ENCODE results near the gene NAT8L. TPM values are rescaled to one million over a fixed set of nuclear protein-coding genes. Genes with fewer than 3 reads are reported as not detected.

Gene NAT8L
- total RNA-seq, 2 donors from 2014 or later = 0.06 to 0.25 TPM

DNA sequence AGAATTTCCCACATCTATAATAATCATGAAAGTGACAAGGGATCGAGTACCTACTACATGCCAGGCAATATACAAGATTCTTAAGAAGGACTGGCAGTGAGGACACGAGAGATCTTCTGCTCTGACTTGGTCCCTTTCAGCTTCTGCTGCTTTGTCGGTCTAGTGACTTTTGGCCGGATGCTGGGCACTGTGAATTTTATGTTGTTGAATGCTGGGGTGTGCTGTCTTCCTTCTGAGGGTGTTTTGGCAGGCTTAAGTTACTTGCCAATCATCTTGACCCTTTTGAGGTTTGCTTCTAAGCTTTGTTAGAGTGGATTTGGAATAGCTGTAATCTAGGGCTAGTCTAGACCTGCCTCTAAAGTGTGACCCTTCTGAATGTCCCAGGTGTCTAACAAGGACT lies 23.5 kb downstream of the NAT8L start:
- DNase-seq = no peak
- no peak for ATAC-seq
- intact Hi-C loops (cut with DNase I, micrococcal nuclease) = no loop called here

DNA sequence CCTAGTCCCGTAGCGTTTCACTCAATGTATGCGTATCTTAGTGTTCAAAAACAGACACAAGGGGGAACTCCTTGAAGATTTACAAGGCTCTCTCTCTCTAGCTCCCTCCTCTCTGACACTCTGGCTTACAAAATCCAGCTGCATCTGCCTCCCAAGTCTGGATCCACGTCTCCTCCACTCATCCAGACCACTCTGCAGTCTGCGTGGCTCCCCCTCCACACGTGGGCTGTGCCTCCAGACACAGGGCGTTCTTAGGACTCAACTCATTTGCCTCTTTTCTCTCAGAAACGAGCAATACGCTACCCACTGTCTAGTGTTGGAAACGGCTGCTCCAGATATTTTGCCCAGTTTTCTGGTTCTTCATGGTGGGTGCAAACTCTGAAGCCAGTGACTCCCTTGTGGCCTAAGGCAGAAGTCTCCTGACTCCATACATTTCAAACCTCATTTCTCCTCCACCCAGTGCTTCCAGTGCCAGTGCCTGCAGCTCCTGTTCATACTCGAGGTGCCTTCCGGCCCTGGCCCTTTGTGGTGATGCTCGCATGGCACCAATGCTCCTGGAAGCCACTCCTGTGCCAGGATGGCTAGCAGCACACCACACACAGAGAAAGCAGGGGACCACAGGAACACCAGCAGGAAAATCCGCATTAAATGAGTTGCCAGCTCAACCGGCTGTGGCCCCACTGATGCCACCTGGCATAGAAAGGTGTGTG lies 24.1 kb downstream of the NAT8L start:
- no peak for DNase-seq
- intact Hi-C loops (cut with DNase I, micrococcal nuclease) = no loop called here
- no peak for ATAC-seq

- ATAC-seq (no peak), DNase-seq (no peak)
- intact Hi-C loops (cut with DNase I, micrococcal nuclease) = no loop called here
Measured at GRCh38 chr4:2083826-2084160, 24.7 kb downstream of the NAT8L start.

- no peak for DNase-seq
- ATAC-seq = no peak
- intact Hi-C loops (cut with DNase I, micrococcal nuclease) = no loop called here
Measured at GRCh38 chr4:2084316-2084715, 25.2 kb downstream of the NAT8L start.

DNA sequence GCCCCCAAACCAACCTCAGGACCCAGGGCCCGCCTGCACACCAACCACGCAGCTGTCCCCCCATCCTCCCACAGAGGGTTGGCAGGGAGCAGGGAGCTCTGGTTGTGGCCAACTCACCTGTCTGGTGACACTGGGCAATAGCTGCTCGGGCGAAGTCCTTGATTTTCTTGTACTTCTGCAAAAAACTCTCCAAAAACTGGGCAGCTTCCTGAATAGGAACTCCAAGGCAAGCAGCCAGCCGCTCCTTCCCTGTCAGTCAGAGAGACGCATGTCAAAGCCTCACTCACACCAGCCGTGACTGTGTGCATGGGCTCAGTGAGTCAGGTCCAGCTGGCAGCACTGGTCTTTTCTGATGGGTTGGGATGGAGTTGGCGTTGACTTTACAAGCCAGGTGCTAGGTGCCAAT lies 26.4 kb downstream of the NAT8L start:
- intact Hi-C loops (cut with DNase I, micrococcal nuclease) = no loop called here
- DNase-seq (no peak), ATAC-seq (no peak)

DNA sequence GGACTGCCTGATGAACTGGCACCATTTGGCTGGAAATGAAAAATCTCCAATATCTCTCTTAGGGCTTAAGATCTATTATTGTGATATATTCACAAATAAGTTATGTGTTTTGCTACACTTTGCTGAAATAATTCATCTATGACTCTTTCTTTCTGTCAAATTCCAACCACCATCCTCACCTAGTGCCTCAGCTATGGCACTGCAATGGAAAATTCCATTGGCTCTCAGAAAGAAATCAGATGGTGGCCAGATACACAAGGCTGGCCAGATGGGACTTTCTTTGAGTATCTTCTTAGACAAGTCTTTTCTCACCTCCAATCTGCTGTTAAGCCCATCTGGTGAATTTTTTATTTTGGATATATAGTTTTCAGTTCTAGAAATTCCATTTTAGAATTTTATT lies 28.0 kb downstream of the NAT8L start:
- intact Hi-C loops (cut with DNase I, micrococcal nuclease) = no loop called here
- no peak for DNase-seq
- no peak for ATAC-seq

DNA sequence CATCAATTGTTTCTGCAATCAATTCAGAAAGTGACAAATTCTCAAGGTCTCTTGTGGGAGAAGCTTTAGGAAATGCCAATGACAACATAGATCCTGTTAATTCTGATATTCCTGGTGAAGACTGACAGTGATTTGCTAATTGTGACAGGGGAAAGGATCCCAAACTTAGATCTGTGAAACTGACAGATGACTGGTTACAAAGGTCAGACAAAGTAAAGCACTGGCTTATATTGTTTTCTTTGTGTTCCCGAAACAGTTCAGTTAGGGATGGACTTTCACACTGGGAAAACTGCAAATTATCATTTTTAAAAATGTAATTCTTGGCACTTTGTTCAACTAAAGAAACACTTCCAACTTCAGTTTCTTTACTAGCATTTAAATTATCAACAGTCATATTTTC lies 30.1 kb downstream of the NAT8L start:
- no peak for ATAC-seq
- intact Hi-C loops (cut with DNase I, micrococcal nuclease) = no loop called here
- no peak for DNase-seq

GRCh38 chr4:2090642-2091041 lies 31.5 kb downstream of the NAT8L start:
- ATAC-seq (no peak), DNase-seq (no peak)
- intact Hi-C loops (cut with DNase I, micrococcal nuclease) = no loop called here

DNA sequence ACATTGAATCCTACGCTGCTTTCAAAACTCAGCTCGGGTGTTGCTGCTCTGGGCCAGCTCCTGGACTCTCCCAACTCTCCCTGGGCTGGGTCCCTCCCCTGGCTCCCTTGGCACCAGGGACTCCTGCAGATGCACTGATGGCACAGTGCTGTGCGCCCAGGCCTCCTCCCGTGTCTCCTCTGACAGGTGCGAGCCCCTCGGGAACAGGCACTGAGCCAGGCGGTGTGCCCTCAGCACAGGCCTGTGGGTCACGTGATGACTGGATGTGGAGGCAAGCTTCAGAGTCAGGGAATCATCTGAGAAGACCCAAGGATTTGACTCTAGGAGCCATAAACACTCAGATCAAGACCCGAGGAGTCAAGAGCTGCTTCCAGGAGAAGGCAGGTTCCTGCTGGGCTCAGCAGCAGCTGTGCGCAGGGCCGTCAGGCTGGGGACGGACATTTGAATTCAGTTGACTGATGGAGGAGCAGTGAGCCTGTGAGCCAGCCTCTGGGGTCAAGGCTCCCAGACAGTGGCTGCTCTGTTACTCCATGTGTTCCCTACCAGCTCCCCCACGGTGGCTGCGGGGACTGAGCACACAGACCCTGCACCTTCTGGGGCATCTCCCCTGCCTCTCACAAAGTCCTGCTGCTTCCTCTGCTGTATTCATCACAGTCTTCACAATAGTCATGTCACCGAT lies 33.0 kb downstream of the NAT8L start:
- intact Hi-C loops (cut with DNase I, micrococcal nuclease) = no loop called here
- ATAC-seq (no peak), DNase-seq (no peak)

- DNase-seq (no peak), ATAC-seq (no peak)
- intact Hi-C loops (cut with DNase I, micrococcal nuclease) = no loop called here
Measured at GRCh38 chr4:2092669-2093053, 33.5 kb downstream of the NAT8L start.

DNA sequence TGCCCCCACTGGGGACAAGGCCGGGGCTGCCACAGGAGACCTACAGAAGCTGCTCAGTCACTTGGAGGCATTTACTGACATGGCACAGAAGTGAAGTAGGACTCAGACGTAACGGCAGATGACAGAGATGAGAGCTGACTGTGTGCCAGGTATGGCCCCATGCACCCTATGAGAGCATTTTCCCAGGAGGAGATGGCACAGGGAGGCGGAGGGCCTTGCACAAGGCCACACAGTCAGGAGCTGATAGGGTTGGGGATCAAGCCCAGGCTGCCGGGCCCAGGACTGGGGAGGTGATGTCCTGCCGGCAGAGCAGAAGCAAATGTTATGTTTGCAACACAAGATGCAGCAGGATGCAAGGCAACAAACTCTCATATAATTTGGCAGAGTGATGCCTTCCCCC lies 34.1 kb downstream of the NAT8L start:
- DNase-seq = no peak
- intact Hi-C loops (cut with DNase I, micrococcal nuclease) = no loop called here
- ATAC-seq = no peak

DNA sequence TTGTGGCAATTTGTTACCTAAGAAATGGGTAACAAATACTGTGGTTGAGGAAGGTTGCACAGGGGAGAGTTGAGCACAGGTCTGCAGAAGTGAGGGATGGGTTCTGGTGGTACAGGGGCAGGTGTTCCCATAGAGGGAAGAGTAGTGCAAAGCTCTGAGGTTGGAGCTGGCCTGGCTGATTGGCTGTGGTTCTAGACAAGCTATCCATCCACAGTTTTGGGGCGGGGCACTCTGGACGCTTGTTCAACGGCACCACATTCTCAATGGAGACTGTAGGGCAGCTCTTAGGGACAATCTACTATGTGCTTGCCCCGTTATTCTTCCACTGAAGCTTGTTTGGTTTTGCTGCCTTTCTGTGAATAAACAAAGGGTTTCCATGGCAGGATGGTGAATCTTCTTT lies 35.4 kb downstream of the NAT8L start:
- no peak for DNase-seq
- intact Hi-C loops (cut with DNase I, micrococcal nuclease) = no loop called here
- no peak for ATAC-seq

GRCh38 chr4:2095236-2096072 lies 36.3 kb downstream of the NAT8L start:
- intact Hi-C loops (cut with DNase I, micrococcal nuclease) = no loop called here
- no peak for DNase-seq
- no peak for ATAC-seq

- intact Hi-C loops (cut with DNase I, micrococcal nuclease) = no loop called here
- DNase-seq (no peak), ATAC-seq (no peak)
Measured at GRCh38 chr4:2096073-2096609, 37.0 kb downstream of the NAT8L start.

DNA sequence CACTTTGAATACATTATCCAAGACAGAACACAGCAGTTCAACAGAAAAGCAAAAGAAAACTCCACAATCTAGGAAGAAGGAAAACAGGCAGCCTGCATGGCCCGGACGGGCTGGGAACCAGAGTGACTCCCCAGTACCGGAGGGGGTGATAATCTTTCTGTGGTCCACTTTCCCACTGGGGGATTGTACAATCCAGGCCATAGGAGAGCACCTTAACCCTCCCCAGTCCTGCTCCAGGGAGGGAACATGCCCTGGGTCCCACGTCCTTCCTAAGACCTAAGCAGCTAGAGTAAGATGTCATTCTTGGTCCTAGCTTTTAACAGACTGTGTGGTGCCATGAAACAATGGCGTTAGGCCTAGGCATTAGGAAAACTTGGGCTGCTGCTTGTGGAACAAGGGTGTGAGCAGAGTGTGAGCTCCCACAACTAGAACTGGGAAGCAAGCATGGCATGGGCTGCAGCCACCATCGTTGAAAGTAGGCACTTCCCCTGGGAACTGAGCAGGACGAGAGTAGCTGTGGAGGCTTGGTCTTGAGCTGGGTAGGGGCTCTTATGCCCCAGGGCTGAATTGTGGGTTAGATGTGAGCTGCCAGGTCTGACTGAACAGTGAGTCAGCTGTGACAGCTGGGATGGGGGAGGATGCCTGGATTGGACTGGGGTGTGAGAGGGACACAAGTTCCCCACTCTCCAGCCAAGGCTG lies 42.4 kb downstream of the NAT8L start:
- ATAC-seq (no peak), DNase-seq (no peak)
- intact Hi-C loops (cut with DNase I, micrococcal nuclease) = no loop called here

GRCh38 chr4:2102045-2102883 lies 43.1 kb downstream of the NAT8L start:
- ATAC-seq (no peak), DNase-seq (no peak)
- intact Hi-C loops (cut with DNase I, micrococcal nuclease) = no loop called here

GRCh38 chr4:2103127-2103842 lies 44.2 kb downstream of the NAT8L start:
- no peak for ATAC-seq
- intact Hi-C loops (cut with DNase I, micrococcal nuclease) = no loop called here
- DNase-seq = no peak
